CD4-positive, alpha-beta T cell treated with Interleukin-15 for 4 hours (primary cell): ENCODE data around the gene APAF1.
"Not testable (repeated sequence)": the region's sequence is repeated elsewhere in the genome, so short reads cannot be mapped to it uniquely, and the experiment has no call there.

Experiments
- DNase-seq: peaks from one replicate; pipeline ENCODE4 v3.0.0-alpha.2; 2020; ENCODE audit warnings: low spot score

Gene APAF1

GRCh38 chr12:98755855-98756254 is 110.8 kb downstream of the APAF1 start:
- not testable (repeated sequence) for DNase-seq

GRCh38 chr12:98757455-98757854 is 112.4 kb downstream of the APAF1 start:
- no peak for DNase-seq

GRCh38 chr12:98758331-98758730 is 113.2 kb downstream of the APAF1 start:
- DNase-seq, result no peak

- DNase-seq, result no peak
These were observed 118.6 kb downstream of the APAF1 start for GRCh38 chr12:98763656-98764055.

GRCh38 chr12:98767248-98767647 is 122.2 kb downstream of the APAF1 start:
- DNase-seq, result no peak

GRCh38 chr12:98769068-98769467 is 124.0 kb downstream of the APAF1 start:
- DNase-seq, result no peak

- no peak for DNase-seq
These were observed 125.1 kb downstream of the APAF1 start for GRCh38 chr12:98770230-98770629.

- DNase-seq, result no peak
These were observed 127.0 kb downstream of the APAF1 start for GRCh38 chr12:98771811-98772752.

GRCh38 chr12:98772818-98773217 is 127.7 kb downstream of the APAF1 start:
- DNase-seq, result no peak

- no peak for DNase-seq
These were observed 135.2 kb downstream of the APAF1 start for GRCh38 chr12:98780261-98780660.

GRCh38 chr12:98783420-98783819 is 138.3 kb downstream of the APAF1 start:
- no peak for DNase-seq
